Measurements from ENCODE around the gene GLT8D2. TPM values are rescaled to one million over a fixed set of nuclear protein-coding genes. Genes with fewer than 3 reads are reported as not detected.

Gene GLT8D2
- total and polyA plus RNA-seq, 2 of the 13 experiments (the other 11 are each of a cell fraction or from before 2014, with no cell fraction given): not detected

DNA sequence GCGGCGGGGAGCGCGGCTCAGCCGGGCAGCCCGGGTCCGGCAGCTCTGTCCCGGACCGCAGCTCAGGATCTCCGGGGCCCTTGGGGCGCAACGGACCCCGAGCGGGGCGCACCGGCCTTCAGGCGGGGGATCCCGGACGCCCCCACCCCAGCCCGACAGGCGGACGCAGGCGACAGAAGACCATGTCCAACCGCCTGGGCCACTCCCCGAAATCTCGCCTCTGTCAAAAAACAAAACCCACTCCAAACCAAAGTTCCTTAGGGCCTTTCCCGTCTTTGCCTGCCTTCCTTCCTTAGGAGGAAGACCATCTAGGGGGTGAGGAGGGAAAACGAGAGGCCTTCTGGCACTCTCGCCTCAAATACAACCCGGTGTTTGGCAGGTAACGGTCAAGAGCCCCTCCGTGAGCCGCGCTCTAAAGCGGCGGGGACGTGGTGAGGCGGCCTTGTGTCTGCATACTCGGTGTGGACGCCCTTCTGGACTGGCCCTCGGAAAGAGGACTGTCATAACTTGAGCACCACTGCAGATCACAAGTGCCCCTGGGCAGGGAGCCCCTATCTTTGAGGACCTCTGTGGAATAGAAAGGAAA is 14.9 kb upstream of the GLT8D2 start (continued):
- TF ChIP-seq ZNF768 (CRISPR knock-in tag; IDR thresholded peaks at IDR 0.05) (peak; percentile 4; the same call in 1 of the 2 replicates), ZNF749 (CRISPR knock-in tag; IDR thresholded peaks at IDR 0.05; ENCODE audit: borderline replicate concordance) (0 out of 2 replicates have a peak, but pooled peaks have one; percentile 9), ZNF605 (CRISPR knock-in tag; IDR thresholded peaks at IDR 0.05) (0 out of 2 replicates have a peak, but pooled peaks have one; percentile 29), ZMYM4 (CRISPR knock-in tag; IDR thresholded peaks at IDR 0.05) (peak; percentile 11; the same call in 1 of the 2 replicates), ZNF547 (CRISPR knock-in tag; IDR thresholded peaks at IDR 0.05) (0 out of 2 replicates have a peak, but pooled peaks have one; percentile 57), SNAI1 (CRISPR knock-in tag; IDR thresholded peaks at IDR 0.05; ENCODE audit: borderline replicate concordance) (peak; percentile 7; the same call in 1 of the 2 replicates), ZNF891 (CRISPR knock-in tag; IDR thresholded peaks at IDR 0.05) (peak; percentile 35; the same call in 1 of the 2 replicates), PAWR (CRISPR knock-in tag; IDR thresholded peaks at IDR 0.05; ENCODE audit: borderline replicate concordance) (no peak), FOXC1 (CRISPR knock-in tag; IDR thresholded peaks at IDR 0.05; ENCODE audit: borderline replicate concordance) (peak; percentile 36; the same call in 1 of the 2 replicates)
- TF ChIP-seq, protein P1, sequence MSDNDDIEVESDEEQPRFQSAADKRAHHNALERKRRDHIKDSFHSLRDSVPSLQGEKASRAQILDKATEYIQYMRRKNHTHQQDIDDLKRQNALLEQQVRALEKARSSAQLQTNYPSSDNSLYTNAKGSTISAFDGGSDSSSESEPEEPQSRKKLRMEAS (IDR thresholded peaks at IDR 0.05): no peak
- TF ChIP-seq, protein P2, sequence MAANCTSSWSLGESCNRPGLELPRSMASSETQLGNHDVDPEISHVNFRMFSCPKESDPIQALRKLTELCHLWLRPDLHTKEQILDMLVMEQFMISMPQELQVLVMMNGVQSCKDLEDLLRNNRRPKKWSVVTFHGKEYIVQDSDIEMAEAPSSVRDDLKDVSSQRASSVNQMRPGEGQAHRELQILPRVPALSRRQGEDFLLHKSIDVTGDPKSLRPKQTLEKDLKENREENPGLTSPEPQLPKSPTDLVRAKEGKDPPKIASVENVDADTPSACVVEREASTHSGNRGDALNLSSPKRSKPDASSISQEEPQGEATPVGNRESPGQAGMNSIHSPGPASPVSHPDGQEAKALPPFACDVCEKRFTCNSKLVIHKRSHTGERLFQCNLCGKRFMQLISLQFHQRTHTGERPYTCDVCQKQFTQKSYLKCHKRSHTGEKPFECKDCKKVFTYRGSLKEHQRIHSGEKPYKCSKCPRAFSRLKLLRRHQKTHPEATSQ (CRISPR knock-in tag; IDR thresholded peaks at IDR 0.05; ENCODE audit: borderline replicate concordance): 0 out of 2 replicates have a peak, but pooled peaks have one; percentile 5
- TF ChIP-seq, protein P3, sequence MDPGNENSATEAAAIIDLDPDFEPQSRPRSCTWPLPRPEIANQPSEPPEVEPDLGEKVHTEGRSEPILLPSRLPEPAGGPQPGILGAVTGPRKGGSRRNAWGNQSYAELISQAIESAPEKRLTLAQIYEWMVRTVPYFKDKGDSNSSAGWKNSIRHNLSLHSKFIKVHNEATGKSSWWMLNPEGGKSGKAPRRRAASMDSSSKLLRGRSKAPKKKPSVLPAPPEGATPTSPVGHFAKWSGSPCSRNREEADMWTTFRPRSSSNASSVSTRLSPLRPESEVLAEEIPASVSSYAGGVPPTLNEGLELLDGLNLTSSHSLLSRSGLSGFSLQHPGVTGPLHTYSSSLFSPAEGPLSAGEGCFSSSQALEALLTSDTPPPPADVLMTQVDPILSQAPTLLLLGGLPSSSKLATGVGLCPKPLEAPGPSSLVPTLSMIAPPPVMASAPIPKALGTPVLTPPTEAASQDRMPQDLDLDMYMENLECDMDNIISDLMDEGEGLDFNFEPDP (CRISPR knock-in tag; conservative IDR thresholded peaks at IDR 0.05): 0 out of 2 replicates have a peak, but pooled peaks have one; percentile 35
